ENCODE measurements around the gene HAUS5.

DNA sequence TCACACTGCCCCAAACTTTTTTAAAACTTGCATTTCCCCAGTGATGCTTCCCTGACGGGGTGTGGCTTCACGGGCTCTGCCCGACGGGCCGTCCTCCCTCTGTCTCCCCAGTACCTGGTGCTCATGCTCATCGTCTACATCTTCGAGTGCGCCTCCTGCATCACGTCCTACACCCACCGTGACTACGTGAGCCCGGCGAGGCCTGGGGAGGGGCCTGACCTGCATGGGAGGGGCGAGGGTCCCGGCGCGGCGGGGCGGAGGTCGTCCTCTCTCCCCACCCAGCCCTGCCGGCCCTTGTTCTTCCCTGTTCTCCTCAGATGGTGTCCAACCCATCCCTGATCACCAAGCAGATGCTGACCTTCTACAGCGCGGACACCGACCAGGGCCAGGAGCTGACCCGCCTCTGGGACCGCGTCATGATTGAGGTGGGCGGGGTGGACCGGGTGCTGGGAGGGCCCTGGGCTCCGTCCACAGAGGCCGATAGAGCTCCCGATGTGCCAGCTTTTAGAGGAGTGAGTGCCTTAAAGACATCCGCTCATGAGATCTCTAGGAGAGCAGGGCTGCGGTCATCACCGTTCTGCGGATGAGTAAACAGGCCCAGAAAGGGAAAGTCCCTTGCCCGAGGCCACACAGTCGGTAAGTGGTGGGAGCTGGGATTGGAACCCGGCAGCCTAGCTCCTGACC is 60.7 kb downstream of the HAUS5 start:
- TF ChIP-seq MAFK (IDR thresholded peaks at IDR 0.05; ENCODE audit: low read depth, low read length) (no peak), YY1 (IDR thresholded peaks at IDR 0.05; ENCODE audit: low read depth, low read length) (no peak), POLR2AphosphoS5 (IDR thresholded peaks at IDR 0.05; ENCODE audit: low read depth, low read length) (0 out of 2 replicates have a peak, but pooled peaks have one; percentile 28), JUND (IDR thresholded peaks at IDR 0.05; ENCODE audit: low read length) (no peak), GTF2F1 (IDR thresholded peaks at IDR 0.05; ENCODE audit: borderline replicate concordance, low read depth, low read length) (no peak)
- TF ChIP-seq, protein P1, sequence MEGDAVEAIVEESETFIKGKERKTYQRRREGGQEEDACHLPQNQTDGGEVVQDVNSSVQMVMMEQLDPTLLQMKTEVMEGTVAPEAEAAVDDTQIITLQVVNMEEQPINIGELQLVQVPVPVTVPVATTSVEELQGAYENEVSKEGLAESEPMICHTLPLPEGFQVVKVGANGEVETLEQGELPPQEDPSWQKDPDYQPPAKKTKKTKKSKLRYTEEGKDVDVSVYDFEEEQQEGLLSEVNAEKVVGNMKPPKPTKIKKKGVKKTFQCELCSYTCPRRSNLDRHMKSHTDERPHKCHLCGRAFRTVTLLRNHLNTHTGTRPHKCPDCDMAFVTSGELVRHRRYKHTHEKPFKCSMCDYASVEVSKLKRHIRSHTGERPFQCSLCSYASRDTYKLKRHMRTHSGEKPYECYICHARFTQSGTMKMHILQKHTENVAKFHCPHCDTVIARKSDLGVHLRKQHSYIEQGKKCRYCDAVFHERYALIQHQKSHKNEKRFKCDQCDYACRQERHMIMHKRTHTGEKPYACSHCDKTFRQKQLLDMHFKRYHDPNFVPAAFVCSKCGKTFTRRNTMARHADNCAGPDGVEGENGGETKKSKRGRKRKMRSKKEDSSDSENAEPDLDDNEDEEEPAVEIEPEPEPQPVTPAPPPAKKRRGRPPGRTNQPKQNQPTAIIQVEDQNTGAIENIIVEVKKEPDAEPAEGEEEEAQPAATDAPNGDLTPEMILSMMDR (IDR thresholded peaks at IDR 0.05; ENCODE audit: control extremely low read depth in 1 of 3, insufficient read depth in 1 of 3, low read depth in 1 of 3, low read length in 3 of 3), result no peak
